AG04449 (cell line): ENCODE results near the gene STXBP2.

Experiments used
- CTCF ChIA-PET: fragments of 350-600 bp; formaldehyde crosslinking; extraction: SDS; loops from one replicate; lab custom pipeline; 2021; ENCODE audit warnings: antibody characterized with exemption; lab: Yijun Ruan, JAX
- POLR2A ChIA-PET: fragments of 400-600, 350-600 bp; formaldehyde crosslinking; extraction: SDS; loops from one replicate; lab custom pipeline; 2020; ENCODE audit warnings: antibody characterized with exemption, inconsistent platforms; lab: Yijun Ruan, JAX
- DNase-seq: peaks from one replicate; pipeline ENCODE4 v3.0.0-alpha.2; 2010; ENCODE audit warnings: low read depth, low spot score
- H3K4me3 ChIP-seq: 2 replicates; pipeline ENCODE4 v1.5.1; 2011; ENCODE audit warnings: low read depth, mild to moderate bottlenecking, control low read depth, low read length
- CTCF ChIP-seq: IDR thresholded peaks from one replicate; pipeline ENCODE4 v1.5.1; 2011; ENCODE audit warnings: mild to moderate bottlenecking, moderate library complexity, low read length, control low read depth, inconsistent platforms; ENCODE audit not compliant: insufficient read depth; ENCODE audit errors: missing control alignments

The STXBP2 gene

GRCh38 chr19:7677669-7678311, 40.9 kb downstream of the STXBP2 start:
- ChIA-PET POLR2A (no interaction called here), CTCF (interaction anchor here (0.7 to 3.8 kb wide), 10 partner anchors 11 to 324 kb away, joined by 3 to 15 read pairs (median 4); partner anchors contain the start of genes PET100 and XAB2)
- no peak for DNase-seq
- TF ChIP-seq CTCF = no peak
- no peak overlapping the region for H3K4me3 ChIP-seq

GRCh38 chr19:7678971-7679751, 42.3 kb downstream of the STXBP2 start:
- DNase-seq = no peak
- no peak overlapping the region for H3K4me3 ChIP-seq
- no peak for TF ChIP-seq CTCF
- ChIA-PET POLR2A (no interaction called here), CTCF (interaction anchor here (1.2 to 2.4 kb wide), 3 partner anchors 13 to 325 kb away, joined by 4 to 15 read pairs (median 6); no protein-coding TSS in a partner anchor)

- TF ChIP-seq CTCF = no peak
- CTCF ChIA-PET = interaction anchor here (0.6 to 3.0 kb wide), 34 partner anchors 10 to 580 kb away, joined by 3 to 59 read pairs (median 4); partner anchors contain the start of genes FCER2, PCP2 and RETN
- peak overlapping the region; percentile 52 for H3K4me3 ChIP-seq
- DNase-seq = no peak
- POLR2A ChIA-PET = no interaction called here
These were observed 43.1 kb downstream of the STXBP2 start for GRCh38 chr19:7679771-7680605.

GRCh38 chr19:7680606-7681339, 43.9 kb downstream of the STXBP2 start, which contains the start of gene TRAPPC5:
TRAPPC5 (plus strand) TSS chr19:7680833; CDS start chr19:7682254, 1,421 bp downstream.
- peak within 1 kb of the TSS; percentile 95 for H3K4me3 ChIP-seq
- ChIA-PET CTCF (interaction anchor here (0.6 to 3.0 kb wide), 75 partner anchors 9 to 612 kb away, joined by 3 to 59 read pairs (median 4); partner anchors contain the start of genes CAMSAP3, CD209, FCER2 and PCP2), POLR2A (no interaction called here)
- peak; percentile 67 for TF ChIP-seq CTCF
- DNase-seq = no peak

GRCh38 chr19:7681340-7682174, 44.6 kb downstream of the STXBP2 start:
- CTCF ChIA-PET = interaction anchor here (0.6 to 3.0 kb wide), 73 partner anchors 8 to 612 kb away, joined by 3 to 59 read pairs (median 4); partner anchors contain the start of genes CAMSAP3, CD209, FCER2 and PCP2
- H3K4me3 ChIP-seq = peak overlapping the region; percentile 95
- POLR2A ChIA-PET = no interaction called here
- DNase-seq = peak; percentile 12
- TF ChIP-seq CTCF = peak; percentile 90
